Measurements from ENCODE around the gene PRSS21. TPM values are rescaled to one million over a fixed set of nuclear protein-coding genes. Genes with fewer than 3 reads are reported as not detected.
A peak's percentile ranks its signal among the peaks of the same experiment; 100 is the strongest.

Gene PRSS21
- total and polyA plus RNA-seq, 4 experiments from 2014 or later = 0.96 to 11.5 (median 4.4) TPM

GRCh38 chr16:2866431-2866830 is 49.4 kb downstream of the PRSS21 start:
- H3K4me3 ChIP-seq (ENCODE audit: low read length in 2 of 2) = no peak overlapping the region
- no peaks in the 10 kb centered on the region for H3K27me3 ChIP-seq (ENCODE audit: insufficient read depth, low read length)
- peaks cover 13% of the 10 kb centered on the region for H3K4me1 ChIP-seq (ENCODE audit: insufficient read depth, low read length)
- Mint-ChIP-seq H3K4me3 (peak overlapping the region in 3 of 8 donors; percentile 29 to 61 (median 45)), H3K36me3 (no peaks in the 10 kb centered on the region), H3K27ac (peak overlapping the region in 6 of 7 donors; percentile 14 to 79 (median 30)), H3K9me3 (peaks cover 0 to 2% (median 0%) of the 10 kb centered on the region in 8 donors), H3K27me3 (peaks cover 1 to 2% of the 10 kb centered on the region in 2 donors), H3K4me1 (peaks cover 7 to 25% (median 13%) of the 10 kb centered on the region in 4 donors)
- H3K9me3 ChIP-seq (ENCODE audit: control insufficient read depth in 1 of 2, low read length in 2 of 2) = no peaks in the 10 kb centered on the region
- ChIA-PET POLR2A (ENCODE audit: partially characterized antibody) (no interaction called here), CTCF (ENCODE audit: partially characterized antibody) (interaction anchor here (1.2 to 2.9 kb wide), 4 partner anchors 10 to 54 kb away, joined by 3 to 35 read pairs (median 9); no protein-coding TSS in a partner anchor)
- no peaks in the 10 kb centered on the region for H3K36me3 ChIP-seq (ENCODE audit: insufficient read depth, low read length)
- intact Hi-C loops (cut with micrococcal nuclease) = loop anchor here (5.0 to 10.0 kb wide), 2 partner anchors 89 to 112 kb away; partner anchors contain the start of genes ELOB and SRRM2
- H3K27ac ChIP-seq (ENCODE audit: low read depth, low read length) = no peak overlapping the region
- no peak for DNase-seq

DNA sequence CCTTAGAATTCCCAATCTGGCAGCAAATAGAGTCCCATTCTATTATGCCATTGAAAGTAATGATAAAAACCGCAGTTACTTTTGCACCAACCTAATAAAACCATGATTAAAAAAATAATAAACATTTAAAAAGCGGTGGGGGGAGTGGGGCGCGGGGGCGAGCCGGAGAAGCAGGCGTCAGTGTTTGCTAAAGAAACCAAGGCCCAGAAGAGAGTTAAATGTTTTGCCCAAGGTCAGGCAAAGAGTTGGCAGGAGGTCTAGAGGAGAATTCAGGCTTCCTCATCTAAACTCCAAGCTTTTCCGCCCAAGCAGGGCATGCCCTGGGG is 50.6 kb downstream of the PRSS21 start:
- H3K4me3 Mint-ChIP-seq = peak overlapping the region; percentile 77 to 90 (median 88)
- no peak for DNase-seq
- H3K9me3 Mint-ChIP-seq = no peaks in the 10 kb centered on the region
- intact Hi-C loops (cut with micrococcal nuclease) = loop anchor here (5.0 to 10.0 kb wide), 2 partner anchors 90 to 113 kb away; partner anchors contain the start of genes ELOB and SRRM2
- ChIA-PET POLR2A (ENCODE audit: partially characterized antibody) (interaction anchor here (0.8 to 2.4 kb wide), 15 partner anchors 13 to 903 kb away, joined by 3 to 30 read pairs (median 6); partner anchors contain the start of genes AMDHD2, ELOB, FLYWCH1 and FLYWCH2), CTCF (ENCODE audit: partially characterized antibody) (interaction anchor here (0.7 to 3.0 kb wide), 23 partner anchors 9 to 146 kb away, joined by 3 to 35 read pairs (median 5); partner anchors contain the start of genes FLYWCH1, FLYWCH2 and PRSS22)
- H3K27ac Mint-ChIP-seq = peak overlapping the region; percentile 54 to 94 (median 91)
- Histone ChIP-seq H3K9me3 (ENCODE audit: control insufficient read depth in 1 of 2, low read length in 2 of 2) (no peaks in the 10 kb centered on the region), H3K4me3 (ENCODE audit: low read length in 2 of 2) (peak overlapping the region; percentile 17 to 76), H3K27ac (ENCODE audit: low read depth, low read length) (peak overlapping the region; percentile 69), H3K4me1 (ENCODE audit: insufficient read depth, low read length) (peaks cover 13% of the 10 kb centered on the region), H3K36me3 (ENCODE audit: insufficient read depth, low read length) (no peaks in the 10 kb centered on the region), H3K27me3 (ENCODE audit: insufficient read depth, low read length) (no peaks in the 10 kb centered on the region)
- H3K4me1 Mint-ChIP-seq = peaks cover 7 to 25% (median 13%) of the 10 kb centered on the region in 4 donors
- H3K27me3 Mint-ChIP-seq = no peaks in the 10 kb centered on the region
- no peaks in the 10 kb centered on the region for H3K36me3 Mint-ChIP-seq

DNA sequence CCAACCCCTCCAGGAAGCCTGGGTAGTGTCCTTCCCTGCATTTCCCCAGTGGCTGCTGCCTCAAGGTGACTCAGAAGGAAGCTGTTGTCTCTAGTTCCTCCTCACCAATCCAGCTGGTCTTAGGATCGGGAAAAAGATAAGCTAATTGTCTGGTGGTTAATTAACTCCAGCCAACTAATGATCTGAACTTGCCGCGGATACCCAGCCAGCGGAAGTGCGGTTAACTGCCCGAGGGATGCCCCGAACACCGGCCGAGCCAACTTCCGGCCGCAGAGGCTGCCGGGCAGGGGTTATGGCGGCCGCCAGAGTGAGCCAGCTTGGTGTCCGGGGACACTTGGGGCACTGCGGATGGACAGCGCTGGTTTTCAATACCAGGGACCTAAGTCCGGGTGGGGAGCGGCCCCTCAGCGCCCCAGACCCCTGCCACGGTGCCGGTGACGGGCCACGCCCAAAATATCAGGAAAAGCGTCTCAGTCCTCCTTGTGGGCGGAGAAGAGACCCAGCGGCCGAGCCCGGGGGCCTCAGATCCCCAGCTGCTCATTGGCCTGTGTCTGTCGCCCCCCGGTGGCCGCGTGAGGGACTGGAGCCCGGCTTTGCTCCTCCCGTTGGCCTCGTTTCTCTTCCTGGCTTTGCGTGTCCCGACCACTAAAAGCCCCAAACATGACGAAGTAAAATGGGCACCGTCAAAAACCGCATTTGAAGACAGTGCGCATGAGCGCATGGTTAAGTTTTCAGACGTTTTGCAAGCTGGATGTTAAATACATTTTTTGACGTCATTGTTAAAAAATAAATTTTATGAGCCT is 51.2 kb downstream of the PRSS21 start:
- H3K4me3 Mint-ChIP-seq = peak overlapping the region; percentile 77 to 90 (median 88)
- Histone ChIP-seq H3K27me3 (ENCODE audit: insufficient read depth, low read length) (no peaks in the 10 kb centered on the region), H3K36me3 (ENCODE audit: insufficient read depth, low read length) (no peaks in the 10 kb centered on the region), H3K9me3 (ENCODE audit: control insufficient read depth in 1 of 2, low read length in 2 of 2) (no peaks in the 10 kb centered on the region), H3K4me3 (ENCODE audit: low read length in 2 of 2) (peak overlapping the region; percentile 17 to 76), H3K27ac (ENCODE audit: low read depth, low read length) (peak overlapping the region; percentile 69), H3K4me1 (ENCODE audit: insufficient read depth, low read length) (peaks cover 13% of the 10 kb centered on the region)
- ChIA-PET POLR2A (ENCODE audit: partially characterized antibody) (interaction anchor here (0.6 to 2.4 kb wide), 19 partner anchors 12 to 903 kb away, joined by 3 to 30 read pairs (median 5); partner anchors contain the start of genes AMDHD2, ELOB, FLYWCH1 and FLYWCH2), CTCF (ENCODE audit: partially characterized antibody) (interaction anchor here (0.6 to 3.0 kb wide), 29 partner anchors 10 to 147 kb away, joined by 3 to 35 read pairs (median 4); partner anchors contain the start of genes FLYWCH1, FLYWCH2 and PRSS22)
- peaks cover 7 to 25% (median 13%) of the 10 kb centered on the region in 4 donors for H3K4me1 Mint-ChIP-seq
- intact Hi-C loops (cut with micrococcal nuclease) = loop anchor here (1.0 to 10.0 kb wide), 6 partner anchors 14 to 186 kb away; partner anchors contain the start of genes ELOB, KCTD5 and SRRM2
- no peaks in the 10 kb centered on the region for H3K9me3 Mint-ChIP-seq
- peak overlapping the region; percentile 54 to 94 (median 91) for H3K27ac Mint-ChIP-seq
- H3K27me3 Mint-ChIP-seq = no peaks in the 10 kb centered on the region
- H3K36me3 Mint-ChIP-seq = no peaks in the 10 kb centered on the region
- DNase-seq = peak; percentile 94 to 98 (median 96)

Other genes starting within 250 kb of the PRSS21 start
- gene KCTD5, start 134.7 kb upstream of the PRSS21 start, total RNA-seq = 10 to 100 TPM; 26.7 to 27.1 TPM
- 10 to 100 TPM; 19.6 to 22.5 TPM for gene KCTD5, start 134.7 kb upstream of the PRSS21 start, polyA plus RNA-seq
- gene PRSS27, start 97.0 kb upstream of the PRSS21 start, total RNA-seq = under 1 TPM; 0.61 to 0.96 TPM
- gene PRSS27, start 97.0 kb upstream of the PRSS21 start, polyA plus RNA-seq = not detected
- gene SRRM2, start 64.6 kb upstream of the PRSS21 start, total RNA-seq = 1,000 to 10,000 TPM; 1,118 to 1,137 TPM
- 100 to 1,000 TPM in 1 of 2 donors, 10 to 100 TPM in 1; 11.8 to 132 TPM for gene SRRM2, start 64.6 kb upstream of the PRSS21 start, polyA plus RNA-seq
- gene ELOB, start 40.0 kb upstream of the PRSS21 start, total RNA-seq = 10 to 100 TPM; 83.0 to 86.8 TPM
- gene ELOB, start 40.0 kb upstream of the PRSS21 start, polyA plus RNA-seq = 100 to 1,000 TPM; 268 to 270 TPM
- not detected for gene PRSS33, start 29.7 kb upstream of the PRSS21 start, total RNA-seq
- not detected for gene PRSS33, start 29.7 kb upstream of the PRSS21 start, polyA plus RNA-seq
- not detected for gene PRSS41, start 18.8 kb upstream of the PRSS21 start, total RNA-seq
- gene PRSS41, start 18.8 kb upstream of the PRSS21 start, polyA plus RNA-seq = not detected
- gene ZG16B, start 13.1 kb downstream of the PRSS21 start, total RNA-seq = not detected
- gene ZG16B, start 13.1 kb downstream of the PRSS21 start, polyA plus RNA-seq = under 1 TPM in 1 of 2 donors, not detected in 1; 0.79 TPM
- gene PRSS22, start 40.9 kb downstream of the PRSS21 start, total RNA-seq = under 1 TPM in 1 of 2 experiments, not detected in 1; 0.39 TPM
- gene PRSS22, start 40.9 kb downstream of the PRSS21 start, polyA plus RNA-seq = under 1 TPM in 1 of 2 donors, not detected in 1; 0.42 TPM
- 10 to 100 TPM; 24.1 to 27.1 TPM for gene FLYWCH2, start 66.0 kb downstream of the PRSS21 start, total RNA-seq
- gene FLYWCH2, start 66.0 kb downstream of the PRSS21 start, polyA plus RNA-seq = 10 to 100 TPM; 21.1 to 23.3 TPM
- 100 to 1,000 TPM; 121 to 123 TPM for gene FLYWCH1, start 94.7 kb downstream of the PRSS21 start, total RNA-seq
- 10 to 100 TPM in 1 of 2 donors, 1 to 10 TPM in 1; 7.1 to 21.2 TPM for gene FLYWCH1, start 94.7 kb downstream of the PRSS21 start, polyA plus RNA-seq
- gene KREMEN2, start 147.0 kb downstream of the PRSS21 start, total RNA-seq = not detected
- gene KREMEN2, start 147.0 kb downstream of the PRSS21 start, polyA plus RNA-seq = not detected
- gene PAQR4, start 152.1 kb downstream of the PRSS21 start, total RNA-seq = 1 to 10 TPM; 1.5 to 1.7 TPM
- gene PAQR4, start 152.1 kb downstream of the PRSS21 start, polyA plus RNA-seq = under 1 TPM; 0.77 to 0.81 TPM
- under 1 TPM in 1 of 2 experiments, not detected in 1; 0.79 TPM for gene PKMYT1, start 163.2 kb downstream of the PRSS21 start, total RNA-seq
- gene PKMYT1, start 163.2 kb downstream of the PRSS21 start, polyA plus RNA-seq = not detected
- gene CLDN9, start 195.7 kb downstream of the PRSS21 start, total RNA-seq = not detected
- gene CLDN9, start 195.7 kb downstream of the PRSS21 start, polyA plus RNA-seq = not detected
- not detected for gene CLDN6, start 200.9 kb downstream of the PRSS21 start, total RNA-seq
- gene CLDN6, start 200.9 kb downstream of the PRSS21 start, polyA plus RNA-seq = not detected
- 1 to 10 TPM in 1 of 2 experiments, under 1 TPM in 1; 0.73 to 1.0 TPM for gene TNFRSF12A, start 203.1 kb downstream of the PRSS21 start, total RNA-seq
- under 1 TPM; 0.33 to 0.44 TPM for gene TNFRSF12A, start 203.1 kb downstream of the PRSS21 start, polyA plus RNA-seq
- 10 to 100 TPM; 16.0 to 18.0 TPM for gene HCFC1R1, start 206.7 kb downstream of the PRSS21 start, total RNA-seq
- gene HCFC1R1, start 206.7 kb downstream of the PRSS21 start, polyA plus RNA-seq = 10 to 100 TPM; 18.5 to 23.8 TPM
- gene THOC6, start 206.8 kb downstream of the PRSS21 start, total RNA-seq = 10 to 100 TPM; 18.4 to 22.5 TPM
- 10 to 100 TPM; 41.4 to 48.8 TPM for gene THOC6, start 206.8 kb downstream of the PRSS21 start, polyA plus RNA-seq
- gene BICDL2, start 219.7 kb downstream of the PRSS21 start, total RNA-seq = not detected
- gene BICDL2, start 219.7 kb downstream of the PRSS21 start, polyA plus RNA-seq = not detected
- 1 to 10 TPM; 2.9 to 3.0 TPM for gene MMP25, start 229.3 kb downstream of the PRSS21 start, total RNA-seq
- gene MMP25, start 229.3 kb downstream of the PRSS21 start, polyA plus RNA-seq = under 1 TPM; 0.52 to 0.91 TPM
- gene IL32, start 248.4 kb downstream of the PRSS21 start, total RNA-seq = 100 to 1,000 TPM; 752 to 810 TPM
- 1,000 to 10,000 TPM; 3,111 to 3,174 TPM for gene IL32, start 248.4 kb downstream of the PRSS21 start, polyA plus RNA-seq